Uterus (tissue), 4 donors: ENCODE results near the gene ANKRD2. TPM values are rescaled to one million over a fixed set of nuclear protein-coding genes. Genes with fewer than 3 reads are reported as not detected.
"Not testable (repeated sequence)": the region's sequence is repeated elsewhere in the genome, so short reads cannot be mapped to it uniquely, and the experiment has no call there.

Experiments
- DNase-seq, 2 donors: peaks; one replicate each; pipeline ENCODE4 v3.0.0-alpha.2; 2019 to 2020
- H3K27ac ChIP-seq, 2 donors: fragments of 200-600 bp; sonication (generic); 1 replicate in 1 of 2; 2 replicates in 1 of 2; pipeline ENCODE4 v1.5.1; 2016 to 2018
- H3K27me3 ChIP-seq, 2 donors: fragments of 200-600 bp; sonication (generic); one replicate each; pipeline ENCODE4 v1.5.1; 2018 to 2019; ENCODE audit warnings: control low read depth in 1 of 2
- H3K36me3 ChIP-seq, 2 donors: fragments of 200-600 bp; sonication (generic); one replicate each; pipeline ENCODE4 v1.5.1; 2019; ENCODE audit warnings: control low read depth in 1 of 2
- H3K4me1 ChIP-seq, 2 donors: fragments of 200-600 bp; sonication (generic); one replicate each; pipeline ENCODE4 v1.5.1; 2018 to 2019; ENCODE audit warnings: control low read depth in 1 of 2
- H3K4me3 ChIP-seq, 2 donors: fragments of 200-600 bp; sonication (generic); 1 replicate in 1 of 2; 2 replicates in 1 of 2; pipeline ENCODE4 v1.5.1; 2018 to 2019; ENCODE audit warnings: mild to moderate bottlenecking in 1 of 2
- H3K9me3 ChIP-seq, 2 donors: fragments of 200-600 bp; sonication (generic); one replicate each; pipeline ENCODE4 v1.5.1; 2019; ENCODE audit warnings: control low read depth in 1 of 2
- POLR2A ChIP-seq, 2 donors: fragments of 450-650 bp; IDR thresholded peaks; one replicate each; pipeline ENCODE4 v1.6.1; 2016; ENCODE audit warnings: antibody characterized with exemption in 2 of 2, mild to moderate bottlenecking in 1 of 2, moderate library complexity in 1 of 2
- intact Hi-C: fragments of 100-400 bp; cut with DNase I; formaldehyde crosslinking; loops from one replicate; pipeline ENCODE4 v1.15.1; 2023; ENCODE audit warnings: low total_unique reads
- total RNA-seq, 4 donors: library from RNA; depleted of rRNA in 3 of 4; stranded (reverse); fragments of >200 nt in 3 of 4; gene quantifications; one replicate each; pipeline versions ENCODE4 v1.1.0 to v1.2.4, GENCODE V29; 2014 to 2023
- TF ChIP-seq, protein P1 (sequence below), 4 experiments: fragments of 200-600 bp in 2 of 4; fragments of 450-650 bp in 2 of 4; sonication (generic) in 2 of 4; IDR thresholded peaks; one replicate each; pipeline ENCODE4 v1.5.1; 2016 to 2019; ENCODE audit warnings: antibody characterized with exemption in 4 of 4, mild to moderate bottlenecking in 2 of 4, moderate library complexity in 1 of 4
- donor health status: DM: yes; HTN: yes; CAD: no.

Gene ANKRD2
- total RNA-seq, 4 donors from 2014 or later: 0.43 to 0.48 TPM; not detected in 2

DNA sequence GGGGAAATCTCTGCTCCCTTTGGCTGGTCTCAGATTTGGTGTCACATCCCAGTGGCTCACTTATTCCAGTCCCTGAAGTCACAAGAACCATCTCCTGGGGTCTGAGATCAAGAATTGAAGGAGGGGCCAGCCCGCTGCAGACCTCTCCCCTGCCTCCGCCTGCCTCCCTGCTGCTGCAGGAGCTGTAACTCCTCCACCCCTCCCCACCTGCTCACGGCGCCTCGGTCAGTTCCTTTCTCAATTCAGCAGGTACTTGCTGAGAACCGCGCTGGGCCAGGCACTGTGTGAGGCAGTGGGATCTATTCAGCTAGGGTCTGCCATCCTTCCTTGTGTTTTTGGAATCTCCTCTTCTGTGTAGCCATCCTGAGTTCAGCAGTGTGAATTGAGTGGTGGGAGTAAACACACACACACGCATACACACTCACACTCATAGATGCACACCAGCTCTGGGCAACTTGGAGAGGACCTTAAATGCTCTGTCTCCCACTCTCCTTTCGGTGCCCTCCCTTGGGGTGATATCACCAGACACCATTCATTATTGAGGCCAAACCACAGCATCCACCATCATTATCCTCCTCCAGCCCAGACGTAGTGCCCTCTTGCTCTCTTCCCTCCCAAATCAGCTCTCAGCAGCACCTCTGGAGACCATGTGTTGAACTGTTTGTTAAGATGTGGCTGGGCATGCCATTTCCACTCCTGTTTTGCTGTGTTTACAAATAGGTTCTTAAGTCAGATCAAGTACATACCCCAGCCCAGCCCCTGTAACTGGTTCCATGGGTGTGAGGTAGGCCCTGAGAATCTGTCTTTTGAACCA, 22.0 kb upstream of the ANKRD2 start:
- Histone ChIP-seq H3K4me3 (no peak overlapping the region), H3K27ac (peak overlapping the region; percentile 70 to 75), H3K9me3 (no peaks in the 10 kb centered on the region), H3K4me1 (peaks cover 5 to 21% of the 10 kb centered on the region in 2 donors), H3K27me3 (no peaks in the 10 kb centered on the region), H3K36me3 (no peaks in the 10 kb centered on the region)
- DNase-seq: no peak
- TF ChIP-seq POLR2A (IDR thresholded peaks at IDR 0.05): no peak
- TF ChIP-seq, protein P1, sequence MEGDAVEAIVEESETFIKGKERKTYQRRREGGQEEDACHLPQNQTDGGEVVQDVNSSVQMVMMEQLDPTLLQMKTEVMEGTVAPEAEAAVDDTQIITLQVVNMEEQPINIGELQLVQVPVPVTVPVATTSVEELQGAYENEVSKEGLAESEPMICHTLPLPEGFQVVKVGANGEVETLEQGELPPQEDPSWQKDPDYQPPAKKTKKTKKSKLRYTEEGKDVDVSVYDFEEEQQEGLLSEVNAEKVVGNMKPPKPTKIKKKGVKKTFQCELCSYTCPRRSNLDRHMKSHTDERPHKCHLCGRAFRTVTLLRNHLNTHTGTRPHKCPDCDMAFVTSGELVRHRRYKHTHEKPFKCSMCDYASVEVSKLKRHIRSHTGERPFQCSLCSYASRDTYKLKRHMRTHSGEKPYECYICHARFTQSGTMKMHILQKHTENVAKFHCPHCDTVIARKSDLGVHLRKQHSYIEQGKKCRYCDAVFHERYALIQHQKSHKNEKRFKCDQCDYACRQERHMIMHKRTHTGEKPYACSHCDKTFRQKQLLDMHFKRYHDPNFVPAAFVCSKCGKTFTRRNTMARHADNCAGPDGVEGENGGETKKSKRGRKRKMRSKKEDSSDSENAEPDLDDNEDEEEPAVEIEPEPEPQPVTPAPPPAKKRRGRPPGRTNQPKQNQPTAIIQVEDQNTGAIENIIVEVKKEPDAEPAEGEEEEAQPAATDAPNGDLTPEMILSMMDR (IDR thresholded peaks at IDR 0.05): no peak
- intact Hi-C loops: no loop called here

DNA sequence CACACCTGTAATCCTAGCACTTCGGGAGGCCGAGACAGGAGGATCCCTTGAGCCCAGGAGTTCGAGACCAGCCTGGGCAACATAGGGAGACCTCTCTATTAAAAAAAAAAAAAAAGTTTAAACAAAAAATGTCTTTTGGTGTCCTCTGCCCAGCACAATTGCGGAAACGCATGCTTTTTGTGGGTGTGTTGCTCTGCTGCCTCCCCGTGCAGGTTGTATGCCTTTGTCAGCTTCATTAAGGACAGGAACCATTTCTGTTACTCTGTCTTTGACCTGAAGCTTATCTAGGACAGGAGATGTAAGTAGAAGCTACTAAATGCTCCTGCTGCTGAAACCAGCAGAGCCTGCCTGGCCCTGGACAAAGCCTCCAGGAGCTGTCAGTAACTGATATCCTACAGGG, 21.3 kb upstream of the ANKRD2 start:
- DNase-seq: no peak
- H3K27me3 ChIP-seq: no peaks in the 10 kb centered on the region
- peak overlapping the region in 1 of 2 donors; percentile 75 for H3K27ac ChIP-seq
- intact Hi-C loops: no loop called here
- H3K9me3 ChIP-seq: no peaks in the 10 kb centered on the region
- peaks cover 5 to 21% of the 10 kb centered on the region in 2 donors for H3K4me1 ChIP-seq
- no peak overlapping the region for H3K4me3 ChIP-seq
- H3K36me3 ChIP-seq: no peaks in the 10 kb centered on the region
- no peak for TF ChIP-seq POLR2A (IDR thresholded peaks at IDR 0.05)
- TF ChIP-seq, protein P1 (IDR thresholded peaks at IDR 0.05): no peak

DNA sequence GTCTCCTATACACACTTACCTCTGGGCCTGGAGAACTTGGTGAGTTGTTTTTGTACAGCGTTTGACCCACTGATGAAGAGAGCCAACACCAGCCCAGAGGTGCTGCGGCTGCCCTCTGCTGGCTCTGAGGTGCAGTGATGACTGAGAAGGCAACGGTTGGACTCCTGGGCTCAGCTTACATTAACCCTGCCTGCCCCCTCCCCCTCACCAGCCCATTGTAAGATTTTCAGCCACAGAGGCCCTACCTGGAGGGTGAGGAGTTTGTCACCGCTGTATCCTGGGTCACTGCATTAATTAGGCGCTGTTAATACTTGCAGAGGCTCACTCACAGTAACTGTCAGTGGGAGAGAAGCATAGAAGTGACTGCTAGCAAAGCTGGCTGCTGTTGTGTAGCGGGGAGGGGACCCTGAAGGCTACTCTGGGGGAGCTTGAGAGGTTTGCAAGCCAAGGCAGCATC, 19.0 kb upstream of the ANKRD2 start:
- intact Hi-C loops: no loop called here
- peak; percentile 71 to 75 for DNase-seq
- peaks cover 5 to 10% of the 10 kb centered on the region in 2 donors for H3K4me1 ChIP-seq
- TF ChIP-seq, protein P1 (IDR thresholded peaks at IDR 0.05): peak; percentile 82 to 90 (median 84)
- no peak for TF ChIP-seq POLR2A (IDR thresholded peaks at IDR 0.05)
- H3K9me3 ChIP-seq: no peaks in the 10 kb centered on the region
- H3K4me3 ChIP-seq: no peak overlapping the region
- H3K27ac ChIP-seq: peak overlapping the region in 1 of 2 donors; percentile 29
- H3K36me3 ChIP-seq: no peaks in the 10 kb centered on the region
- H3K27me3 ChIP-seq: no peaks in the 10 kb centered on the region

DNA sequence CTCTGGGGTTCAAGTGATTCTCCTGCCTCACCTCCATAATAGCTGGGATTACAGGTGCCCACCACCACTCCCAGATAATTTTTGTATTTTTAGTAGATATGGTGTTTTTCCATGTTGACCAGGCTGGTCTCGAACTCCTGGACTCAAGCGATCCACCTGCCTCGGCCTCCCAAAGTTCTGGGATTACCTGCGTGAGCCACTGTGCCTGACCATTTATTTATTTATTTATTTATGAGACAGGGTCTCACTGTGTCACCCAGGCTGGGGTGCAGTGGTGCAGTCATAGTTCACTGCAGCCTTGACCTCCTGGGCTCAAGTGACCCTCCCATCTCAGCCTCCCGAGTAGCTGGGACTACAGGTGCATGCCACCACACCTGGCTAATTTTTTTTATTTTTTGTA, 18.2 kb upstream of the ANKRD2 start:
- intact Hi-C loops: not testable (repeated sequence)

DNA sequence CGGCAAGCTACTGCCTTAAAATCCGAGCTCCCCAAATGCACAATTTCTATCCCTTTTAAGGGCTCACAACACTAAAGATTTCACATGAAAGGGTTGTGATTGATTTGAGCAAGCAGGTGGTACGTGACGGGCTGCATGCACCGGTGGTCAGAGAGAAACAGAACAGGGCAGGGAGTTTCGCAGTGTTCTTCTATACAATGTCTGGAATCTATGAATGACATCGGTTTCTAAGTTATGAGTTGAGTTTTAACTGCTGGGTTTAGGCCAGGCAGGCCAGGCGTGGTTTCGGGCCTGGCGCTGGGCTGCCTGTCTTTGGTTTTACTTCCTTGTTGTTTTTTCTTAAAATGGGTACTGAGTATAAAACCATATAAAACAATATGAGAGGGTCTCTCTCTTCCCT, 17.0 kb upstream of the ANKRD2 start:
- DNase-seq: not testable (repeated sequence)

More for the DNA sequence above, 18.2 kb upstream of the ANKRD2 start:
- H3K27me3 ChIP-seq, H3K36me3 ChIP-seq, H3K27ac ChIP-seq, H3K4me1 ChIP-seq, H3K4me3 ChIP-seq, DNase-seq, H3K9me3 ChIP-seq: not testable (repeated sequence)

DNA sequence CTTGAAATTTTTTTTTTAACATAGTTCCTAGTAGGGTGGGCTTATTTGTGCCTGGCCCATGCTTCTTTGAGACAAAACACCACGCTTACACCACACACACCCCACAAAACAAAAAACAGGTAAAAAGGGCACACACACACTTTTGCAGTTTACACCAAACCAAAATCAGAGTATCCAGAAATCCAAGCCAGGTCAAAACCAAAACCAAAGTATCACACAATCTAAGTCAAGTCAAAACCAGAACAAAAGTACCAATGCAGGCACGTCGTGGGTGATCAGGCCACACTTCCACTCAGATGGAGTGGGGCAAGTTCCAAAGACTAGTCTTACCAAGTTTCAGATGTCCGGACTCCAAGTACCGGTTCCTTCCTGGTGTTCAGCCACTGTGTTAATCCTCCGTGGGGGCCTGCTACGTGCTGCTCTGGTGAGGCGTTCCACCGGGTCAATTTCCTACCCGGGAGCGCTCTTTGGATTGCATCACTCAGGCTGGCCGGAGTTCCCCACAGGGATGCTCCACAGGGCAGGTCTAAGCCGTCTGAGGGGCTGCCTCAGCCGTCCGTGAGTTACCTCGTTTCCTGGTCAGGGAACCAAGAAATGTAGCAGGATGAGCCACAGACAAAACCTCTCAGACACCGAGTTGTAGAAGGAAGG, 11.7 kb upstream of the ANKRD2 start:
- H3K27ac ChIP-seq, intact Hi-C loops, H3K4me1 ChIP-seq, H3K9me3 ChIP-seq, H3K36me3 ChIP-seq, H3K4me3 ChIP-seq, H3K27me3 ChIP-seq, DNase-seq: not testable (repeated sequence)

More for the DNA sequence above, 17.0 kb upstream of the ANKRD2 start:
- H3K4me3 ChIP-seq, H3K27ac ChIP-seq, intact Hi-C loops, H3K27me3 ChIP-seq, H3K9me3 ChIP-seq, H3K36me3 ChIP-seq, H3K4me1 ChIP-seq: not testable (repeated sequence)

DNA sequence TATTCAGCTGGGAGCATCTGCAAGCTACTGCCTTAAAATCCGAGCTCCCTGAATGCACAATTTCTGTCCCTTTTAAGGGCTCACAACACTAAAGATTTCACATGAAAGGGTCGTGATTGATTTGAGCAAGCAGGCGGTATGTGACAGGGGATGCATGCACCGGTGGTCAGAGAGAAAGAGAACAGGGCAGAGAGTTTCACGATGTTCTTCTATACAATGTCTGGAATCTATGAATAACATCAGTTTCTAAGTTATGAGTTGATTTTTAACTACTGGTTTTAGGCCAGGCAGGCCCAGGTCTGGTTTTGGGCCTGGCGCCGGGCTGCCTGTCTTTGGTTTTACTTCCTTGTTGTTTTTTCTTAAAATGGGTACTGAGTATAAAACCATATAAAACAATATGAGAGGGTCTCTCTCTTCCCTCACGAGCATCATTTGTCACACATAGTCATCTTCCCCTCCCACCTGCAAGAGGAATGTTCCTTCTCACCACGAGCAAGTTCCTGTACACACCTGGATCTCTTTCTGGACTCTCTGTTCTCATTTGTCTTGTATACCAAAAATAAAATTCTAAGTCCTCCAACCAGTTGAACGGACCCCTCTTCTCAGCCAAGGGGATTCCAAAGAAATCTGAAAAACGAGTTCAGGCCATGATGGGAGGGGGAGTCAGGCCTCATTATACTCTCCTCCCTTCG, 11.0 kb upstream of the ANKRD2 start:
- H3K9me3 ChIP-seq, intact Hi-C loops, H3K27me3 ChIP-seq, DNase-seq, H3K4me1 ChIP-seq, H3K27ac ChIP-seq, H3K4me3 ChIP-seq, H3K36me3 ChIP-seq: not testable (repeated sequence)

DNA sequence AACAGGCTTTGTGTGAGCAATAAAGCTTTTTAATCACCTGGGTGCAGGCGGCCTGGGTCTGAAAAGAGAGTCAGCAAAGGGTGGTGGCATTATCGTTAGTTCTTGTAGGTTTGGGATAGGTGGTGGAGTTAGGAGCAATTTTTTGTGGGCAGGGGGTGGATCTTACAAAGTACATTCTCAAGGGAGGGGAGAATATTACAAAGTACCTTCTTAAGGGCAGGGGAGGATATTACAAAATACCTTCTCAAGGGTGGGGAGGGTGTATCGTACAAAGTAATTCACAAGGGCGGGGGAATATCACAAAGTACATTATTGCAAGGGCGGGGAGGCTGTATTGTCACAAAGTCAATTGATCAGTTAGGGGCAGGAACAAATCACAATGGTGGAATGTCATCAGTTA, 10.2 kb upstream of the ANKRD2 start:
- intact Hi-C loops, H3K36me3 ChIP-seq, H3K4me1 ChIP-seq, H3K27me3 ChIP-seq, DNase-seq, H3K27ac ChIP-seq, H3K9me3 ChIP-seq, H3K4me3 ChIP-seq: not testable (repeated sequence)
